DMS 273 treated with DMSO at 0.1 percent for 48 hours (cell line): ENCODE data around the gene OR3A3.
"Not testable (repeated sequence)": the region's sequence is repeated elsewhere in the genome, so short reads cannot be mapped to it uniquely, and the experiment has no call there.

ENCODE experiments used
- DNase-seq: peaks from one replicate; lab custom pipeline; 2025; lab: John Stamatoyannopoulos, UW

OR3A3 gene

GRCh38 chr17:3411070-3411469 is at the start of gene OR3A3:
TSS of gene OR3A3 (plus strand) at chr17:3411370.
- no peak for DNase-seq

- DNase-seq = not testable (repeated sequence)
Observed at GRCh38 chr17:3371167-3371566, 40.0 kb upstream of the OR3A3 start.

GRCh38 chr17:3378321-3378720 is 32.8 kb upstream of the OR3A3 start:
- DNase-seq = no peak

GRCh38 chr17:3381957-3382356 is 29.2 kb upstream of the OR3A3 start:
- DNase-seq = no peak

- DNase-seq = no peak
Observed at GRCh38 chr17:3385869-3386816, 25.0 kb upstream of the OR3A3 start, which contains the start of gene OR3A2. TSS of gene OR3A2 (minus strand) at chr17:3386308.

GRCh38 chr17:3389791-3390190 is 21.4 kb upstream of the OR3A3 start:
- DNase-seq = no peak

- DNase-seq = not testable (repeated sequence)
Observed at GRCh38 chr17:3397801-3398200, 13.4 kb upstream of the OR3A3 start.

GRCh38 chr17:3398310-3398709 is 12.9 kb upstream of the OR3A3 start, which contains the start of gene OR1E1:
TSS of gene OR1E1 (minus strand) at chr17:3398410. CDS start at chr17:3398410, 0 bp downstream.
- no peak for DNase-seq

GRCh38 chr17:3400055-3400454 is 11.1 kb upstream of the OR3A3 start:
- no peak for DNase-seq

GRCh38 chr17:3401786-3402185 is 9.4 kb upstream of the OR3A3 start:
- no peak for DNase-seq

- DNase-seq = not testable (repeated sequence)
Observed at GRCh38 chr17:3403856-3404255, 7.3 kb upstream of the OR3A3 start.

- not testable (repeated sequence) for DNase-seq
Observed at GRCh38 chr17:3412216-3412615, 1.0 kb downstream of the OR3A3 start.

- DNase-seq = no peak
Observed at GRCh38 chr17:3415610-3416009, 4.4 kb downstream of the OR3A3 start.

- no peak for DNase-seq
Observed at GRCh38 chr17:3418222-3418621, 7.1 kb downstream of the OR3A3 start.

- not testable (repeated sequence) for DNase-seq
Observed at GRCh38 chr17:3433215-3433614, 22.0 kb downstream of the OR3A3 start.

- no peak for DNase-seq
Observed at GRCh38 chr17:3433741-3434140, 22.6 kb downstream of the OR3A3 start, which contains the start of gene OR1E2. TSS of gene OR1E2 (minus strand) at chr17:3433841. CDS start at chr17:3433841, 0 bp downstream.

GRCh38 chr17:3438368-3438767 is 27.2 kb downstream of the OR3A3 start:
- no peak for DNase-seq

- no peak for DNase-seq
Observed at GRCh38 chr17:3440451-3440850, 29.3 kb downstream of the OR3A3 start.

GRCh38 chr17:3447625-3448024 is 36.5 kb downstream of the OR3A3 start:
- no peak for DNase-seq

GRCh38 chr17:3448059-3448665 is 37.0 kb downstream of the OR3A3 start:
- DNase-seq = no peak

- DNase-seq = not testable (repeated sequence)
Observed at GRCh38 chr17:3466355-3466754, 55.2 kb downstream of the OR3A3 start.

GRCh38 chr17:3469529-3469928 is 58.4 kb downstream of the OR3A3 start:
- DNase-seq = no peak

GRCh38 chr17:3471599-3471998 is 60.4 kb downstream of the OR3A3 start, which contains the start of gene SPATA22:
TSS of gene SPATA22 (minus strand) at chr17:3471819. CDS start at chr17:3469325, 2,494 bp downstream.
- DNase-seq = no peak
